ENCODE data around the gene PTPRK. TPM values are rescaled to one million over a fixed set of nuclear protein-coding genes. Genes with fewer than 3 reads are reported as not detected.

PTPRK gene
- total and polyA plus RNA-seq, 2 of the 8 experiments (the other 6 are each of a cell fraction or from before 2014, with no cell fraction given): 11.4 to 47.3 TPM

- Histone ChIP-seq H3K56ac (replicated peaks; ENCODE audit: insufficient read length, low read depth, low read length) (no peak overlapping the region), H2BK12ac (ENCODE audit: low read depth, low read length) (no peak overlapping the region), H3K9ac (replicated peaks in 1 of 4; ENCODE audit: extremely low read depth in 1 of 4, low read depth in 3 of 4, low read length in 3 of 4) (no peak overlapping the region), H2BK15ac (ENCODE audit: low read length) (no peak overlapping the region), H3K27ac (ENCODE audit: low read depth, low read length) (no peak overlapping the region), H4K5ac (ENCODE audit: insufficient read length, low read depth, low read length) (no peak overlapping the region), H4K91ac (replicated peaks; ENCODE audit: insufficient read length, low read length) (no peak overlapping the region), H3K27me3 (replicated peaks in 1 of 4; ENCODE audit: control insufficient read depth in 3 of 4, extremely low read depth in 1 of 4, insufficient read depth in 3 of 4, low read length in 3 of 4) (no peaks in the 10 kb centered on the region), H4K20me1 (replicated peaks in 1 of 2; ENCODE audit: control insufficient read depth in 1 of 2, insufficient read depth in 2 of 2, low read length in 2 of 2) (no peaks in the 10 kb centered on the region), H2BK5ac (ENCODE audit: low read depth, low read length) (no peak overlapping the region), H3K18ac (ENCODE audit: extremely low read depth, low read length) (no peak overlapping the region), H3K4ac (replicated peaks; ENCODE audit: insufficient read length, low read depth, low read length) (no peak overlapping the region), H2AK5ac (ENCODE audit: low read depth, low read length) (no peak overlapping the region), H3K4me3 (ENCODE audit: extremely low read depth in 1 of 4, insufficient read depth in 2 of 4, low read depth in 3 of 4, low read length in 4 of 4) (no peak overlapping the region), H3K9me3 (ENCODE audit: insufficient read depth in 2 of 2, low read depth in 1 of 2, low read length in 1 of 2) (no peaks in the 10 kb centered on the region), H3K4me2 (ENCODE audit: insufficient read depth in 1 of 2, low read depth in 2 of 2, low read length in 2 of 2) (no peak overlapping the region), H2AFZ (ENCODE audit: low read length) (no peak overlapping the region), H3K79me1 (ENCODE audit: low read depth, low read length) (no peaks in the 10 kb centered on the region), H3K23ac (ENCODE audit: insufficient read length) (no peak overlapping the region), H2BK20ac (ENCODE audit: low read length) (no peak overlapping the region), H2BK120ac (replicated peaks; ENCODE audit: low read depth, low read length) (no peak overlapping the region), H3K23me2 (ENCODE audit: low read depth, low read length) (no peaks in the 10 kb centered on the region), H3K79me2 (ENCODE audit: control insufficient read depth in 1 of 2, insufficient read depth in 2 of 2, low read length in 2 of 2) (no peaks in the 10 kb centered on the region), H4K8ac (ENCODE audit: extremely low read depth, insufficient read depth, low read length) (no peak overlapping the region), H3K4me1 (replicated peaks in 1 of 4; ENCODE audit: control insufficient read depth in 3 of 4, insufficient read depth in 4 of 4, low read length in 3 of 4) (peaks cover 0 to 3% (median 0%) of the 10 kb centered on the region in 4 experiments; a peak in 1 of 7 replicates), H3K14ac (ENCODE audit: insufficient read length) (no peak overlapping the region), H3K36me3 (ENCODE audit: control insufficient read depth in 2 of 4, insufficient read depth in 4 of 4, low read length in 3 of 4) (no peaks in the 10 kb centered on the region)
- DNase-seq (ENCODE audit: low read depth in 1 of 2, low spot score in 2 of 2) (no peak), FAIRE-seq (no peak)
- ChIA-PET POLR2A (ENCODE audit: partially characterized antibody) (no interaction called here), CTCF (ENCODE audit: partially characterized antibody) (no interaction called here)
- TF ChIP-seq EZH2 (IDR thresholded peaks at IDR 0.05; ENCODE audit: low read depth, low read length, severe bottlenecking) (no peak), TCF12 (IDR thresholded peaks at IDR 0.05; ENCODE audit: low read depth, low read length) (no peak), RBBP5 (IDR thresholded peaks at IDR 0.05; ENCODE audit: borderline replicate concordance, low read depth, low read length) (no peak), NANOG (IDR thresholded peaks at IDR 0.05; ENCODE audit: insufficient read depth, low read depth, low read length, poor library complexity, severe bottlenecking) (no peak), USF2 (IDR thresholded peaks at IDR 0.05; ENCODE audit: low read length) (no peak), CBX8 (IDR thresholded peaks at IDR 0.05; ENCODE audit: borderline replicate concordance, low read depth, low read length) (no peak), ASH2L (IDR thresholded peaks at IDR 0.05; ENCODE audit: low read length) (no peak), ATF3 (IDR thresholded peaks at IDR 0.05; ENCODE audit: insufficient read depth, low read depth, low read length) (no peak), SIN3A (conservative IDR thresholded peaks at IDR 0.05 in 1 of 2, IDR thresholded peaks at IDR 0.05 in 1 of 2; ENCODE audit: low read depth in 1 of 2, low read length in 2 of 2) (no peak), TBP (IDR thresholded peaks at IDR 0.05; ENCODE audit: low read depth, low read length) (no peak), HDAC2 (IDR thresholded peaks at IDR 0.05; ENCODE audit: borderline replicate concordance in 1 of 2, low read depth in 2 of 2, low read length in 2 of 2) (no peak)
Measured at GRCh38 chr6:128172081-128172480, 348.3 kb downstream of the PTPRK start.
